ENCODE data around the gene UPB1.

DNA sequence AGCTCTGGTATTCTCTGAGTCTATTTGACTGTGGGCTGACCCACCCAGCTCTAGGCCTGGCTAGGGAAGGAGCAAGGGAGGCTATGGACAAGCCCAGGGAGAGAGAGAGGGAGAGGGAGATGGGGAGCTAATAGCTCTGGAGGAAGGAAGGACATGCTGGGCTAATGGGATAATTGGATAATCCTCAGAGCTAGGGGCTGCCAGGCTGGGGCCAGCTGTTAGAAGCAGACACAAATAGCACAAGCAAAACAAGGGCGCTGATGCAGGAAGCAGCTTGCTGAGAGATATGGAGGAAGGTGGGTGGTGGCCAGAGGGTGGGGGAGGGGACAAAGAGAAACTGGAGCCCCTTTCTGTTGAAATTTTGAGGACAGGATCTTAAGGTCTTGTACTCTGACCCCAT, 44.5 kb upstream of the UPB1 start:
- no peak for TF ChIP-seq POLR2A (IDR thresholded peaks at IDR 0.05)
- TF ChIP-seq, protein P1, sequence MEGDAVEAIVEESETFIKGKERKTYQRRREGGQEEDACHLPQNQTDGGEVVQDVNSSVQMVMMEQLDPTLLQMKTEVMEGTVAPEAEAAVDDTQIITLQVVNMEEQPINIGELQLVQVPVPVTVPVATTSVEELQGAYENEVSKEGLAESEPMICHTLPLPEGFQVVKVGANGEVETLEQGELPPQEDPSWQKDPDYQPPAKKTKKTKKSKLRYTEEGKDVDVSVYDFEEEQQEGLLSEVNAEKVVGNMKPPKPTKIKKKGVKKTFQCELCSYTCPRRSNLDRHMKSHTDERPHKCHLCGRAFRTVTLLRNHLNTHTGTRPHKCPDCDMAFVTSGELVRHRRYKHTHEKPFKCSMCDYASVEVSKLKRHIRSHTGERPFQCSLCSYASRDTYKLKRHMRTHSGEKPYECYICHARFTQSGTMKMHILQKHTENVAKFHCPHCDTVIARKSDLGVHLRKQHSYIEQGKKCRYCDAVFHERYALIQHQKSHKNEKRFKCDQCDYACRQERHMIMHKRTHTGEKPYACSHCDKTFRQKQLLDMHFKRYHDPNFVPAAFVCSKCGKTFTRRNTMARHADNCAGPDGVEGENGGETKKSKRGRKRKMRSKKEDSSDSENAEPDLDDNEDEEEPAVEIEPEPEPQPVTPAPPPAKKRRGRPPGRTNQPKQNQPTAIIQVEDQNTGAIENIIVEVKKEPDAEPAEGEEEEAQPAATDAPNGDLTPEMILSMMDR (IDR thresholded peaks at IDR 0.05): no peak
